Ureter (tissue), 1 donor: ENCODE data around the gene TOMT. TPM values are rescaled to one million over a fixed set of nuclear protein-coding genes. Genes with fewer than 3 reads are reported as not detected.

ENCODE experiments used
- total RNA-seq: library from RNA; stranded (reverse); gene quantifications from one replicate; pipeline ENCODE4 v1.2.4, GENCODE V29; 2023
- donor health status: DM: yes; HTN: yes; CAD: no.

The TOMT gene
- total RNA-seq, 1 donor from 2014 or later: not detected

Other genes with a start within 250 kb of the TOMT start
- not detected for gene DEFB131B, start 227.5 kb upstream of the TOMT start, total RNA-seq
- gene XNDC1N, start 177.3 kb upstream of the TOMT start, total RNA-seq: 16.6 TPM
- 45.2 TPM for gene RNF121, start 176.9 kb upstream of the TOMT start, total RNA-seq
- gene IL18BP, start 107.0 kb upstream of the TOMT start, total RNA-seq: 13.1 TPM
- gene NUMA1, start 25.4 kb upstream of the TOMT start, total RNA-seq: 264 TPM
- 22.4 TPM for gene LRRC51, start 25.1 kb upstream of the TOMT start, total RNA-seq
- gene LAMTOR1, start 2.6 kb upstream of the TOMT start, total RNA-seq: 92.2 TPM
- gene ANAPC15, start 6.8 kb downstream of the TOMT start, total RNA-seq: 43.6 TPM
- gene FOLR3, start 29.8 kb downstream of the TOMT start, total RNA-seq: not detected
- gene FOLR1, start 86.2 kb downstream of the TOMT start, total RNA-seq: 1.7 TPM
- 4.5 TPM for gene FOLR2, start 110.9 kb downstream of the TOMT start, total RNA-seq
- 144 TPM for gene INPPL1, start 118.8 kb downstream of the TOMT start, total RNA-seq
- not detected for gene PHOX2A, start 138.3 kb downstream of the TOMT start, total RNA-seq